Measurements from ENCODE around the gene PEF1.

PEF1 gene

DNA sequence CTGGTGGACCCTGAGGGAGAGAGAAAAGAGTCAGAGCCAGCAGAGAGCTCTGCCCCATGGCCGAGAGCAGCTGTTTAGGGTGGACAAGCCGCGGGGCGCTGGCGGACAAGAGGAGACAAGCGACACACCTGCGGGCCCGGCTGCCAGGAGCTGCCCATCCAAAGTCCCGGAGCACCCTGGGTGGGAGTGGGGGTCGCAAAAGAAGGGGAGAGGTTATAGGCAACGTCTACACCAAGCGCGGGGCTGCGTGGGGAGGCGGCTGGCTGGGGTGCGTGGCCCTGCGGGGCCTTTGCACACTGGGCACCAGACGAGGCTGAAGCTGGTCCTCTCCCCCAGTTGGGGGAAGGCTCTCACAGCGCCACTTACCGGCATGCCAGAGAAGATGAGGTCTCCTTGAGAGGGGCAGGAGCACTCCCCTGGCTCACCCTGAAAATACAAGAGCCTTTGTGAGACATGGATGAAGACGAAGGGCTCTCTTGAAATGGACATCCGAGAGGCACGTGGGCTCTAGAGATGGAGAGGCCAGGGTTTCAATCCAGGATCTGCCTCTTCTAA lies 35.1 kb upstream of the PEF1 start:
- DNase-seq (ENCODE audit: low spot score), result no peak
- in situ Hi-C loops (cut with MboI; ENCODE audit: low pct_unique_long_range_greater_than_20kb, low sequenced_read_pairs, unreplicated experiment), result no loop called here
- TF ChIP-seq, protein P1, sequence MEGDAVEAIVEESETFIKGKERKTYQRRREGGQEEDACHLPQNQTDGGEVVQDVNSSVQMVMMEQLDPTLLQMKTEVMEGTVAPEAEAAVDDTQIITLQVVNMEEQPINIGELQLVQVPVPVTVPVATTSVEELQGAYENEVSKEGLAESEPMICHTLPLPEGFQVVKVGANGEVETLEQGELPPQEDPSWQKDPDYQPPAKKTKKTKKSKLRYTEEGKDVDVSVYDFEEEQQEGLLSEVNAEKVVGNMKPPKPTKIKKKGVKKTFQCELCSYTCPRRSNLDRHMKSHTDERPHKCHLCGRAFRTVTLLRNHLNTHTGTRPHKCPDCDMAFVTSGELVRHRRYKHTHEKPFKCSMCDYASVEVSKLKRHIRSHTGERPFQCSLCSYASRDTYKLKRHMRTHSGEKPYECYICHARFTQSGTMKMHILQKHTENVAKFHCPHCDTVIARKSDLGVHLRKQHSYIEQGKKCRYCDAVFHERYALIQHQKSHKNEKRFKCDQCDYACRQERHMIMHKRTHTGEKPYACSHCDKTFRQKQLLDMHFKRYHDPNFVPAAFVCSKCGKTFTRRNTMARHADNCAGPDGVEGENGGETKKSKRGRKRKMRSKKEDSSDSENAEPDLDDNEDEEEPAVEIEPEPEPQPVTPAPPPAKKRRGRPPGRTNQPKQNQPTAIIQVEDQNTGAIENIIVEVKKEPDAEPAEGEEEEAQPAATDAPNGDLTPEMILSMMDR (IDR thresholded peaks at IDR 0.05; ENCODE audit: extremely low read depth, insufficient read depth, missing control alignments), result no peak

DNA sequence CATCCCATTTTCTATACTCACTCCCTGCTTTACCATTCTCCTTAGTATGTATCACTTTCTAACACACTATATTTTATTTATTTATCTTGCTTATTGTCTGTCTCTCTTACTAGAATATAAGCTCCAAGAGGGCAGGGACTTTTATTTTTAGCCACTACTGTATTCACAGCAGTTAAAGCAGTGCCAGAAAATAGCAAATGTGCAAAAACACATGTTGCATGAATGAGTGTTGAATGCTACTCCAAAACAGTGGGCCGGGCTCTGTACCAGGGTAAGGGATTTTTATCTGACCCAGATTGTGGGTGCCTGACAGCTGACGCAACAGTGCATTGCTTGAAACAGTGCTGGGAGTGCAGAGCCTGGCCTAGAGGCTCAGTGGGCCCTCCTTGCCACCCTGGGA lies 34.4 kb upstream of the PEF1 start:
- in situ Hi-C loops (cut with MboI; ENCODE audit: low pct_unique_long_range_greater_than_20kb, low sequenced_read_pairs, unreplicated experiment), result no loop called here
- TF ChIP-seq, protein P1 (IDR thresholded peaks at IDR 0.05; ENCODE audit: extremely low read depth, insufficient read depth, missing control alignments), result no peak
- DNase-seq (ENCODE audit: low spot score), result no peak

DNA sequence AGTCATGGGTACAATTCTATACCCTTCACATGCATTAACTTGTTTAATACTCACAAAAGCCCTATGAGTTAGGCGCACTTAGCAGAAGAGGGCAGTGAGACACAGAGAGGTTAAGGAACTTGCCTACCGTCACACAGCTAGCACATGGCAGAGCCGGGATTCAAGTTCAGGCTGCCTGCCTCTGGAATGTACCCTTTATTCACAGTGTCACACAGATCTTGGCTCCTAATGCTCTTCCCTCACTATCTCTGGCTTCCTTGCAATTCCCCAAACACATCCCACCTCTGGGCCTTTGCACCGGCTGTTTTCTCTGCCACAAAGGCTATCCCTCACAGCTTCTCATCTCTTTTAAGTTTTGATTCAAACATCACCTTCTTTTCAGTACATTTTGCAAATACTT lies 34.0 kb upstream of the PEF1 start:
- in situ Hi-C loops (cut with MboI; ENCODE audit: low pct_unique_long_range_greater_than_20kb, low sequenced_read_pairs, unreplicated experiment), result no loop called here
- no peak for DNase-seq (ENCODE audit: low spot score)
- TF ChIP-seq, protein P1 (IDR thresholded peaks at IDR 0.05; ENCODE audit: extremely low read depth, insufficient read depth, missing control alignments), result no peak

DNA sequence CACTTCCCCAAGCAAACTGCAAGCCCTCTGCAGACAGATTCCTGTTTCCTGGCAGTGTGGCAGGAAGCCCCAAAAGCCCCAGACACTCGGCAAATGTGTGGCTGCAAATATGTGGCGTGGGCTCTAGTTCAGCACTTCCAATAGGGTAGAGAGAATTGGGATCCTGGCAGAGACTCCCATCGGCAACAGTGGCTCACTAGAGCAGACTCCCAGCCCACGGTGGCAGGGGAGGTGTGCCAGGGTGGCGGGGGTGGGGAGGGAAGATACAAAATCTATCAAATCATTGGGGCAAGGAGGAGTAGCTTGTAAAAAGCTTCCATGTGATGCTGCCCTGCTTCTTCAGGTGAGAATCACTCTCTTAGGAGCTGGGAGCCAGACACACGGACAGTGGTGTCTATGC lies 33.3 kb upstream of the PEF1 start:
- DNase-seq (ENCODE audit: low spot score), result no peak
- in situ Hi-C loops (cut with MboI; ENCODE audit: low pct_unique_long_range_greater_than_20kb, low sequenced_read_pairs, unreplicated experiment), result no loop called here
- TF ChIP-seq, protein P1 (IDR thresholded peaks at IDR 0.05; ENCODE audit: extremely low read depth, insufficient read depth, missing control alignments), result no peak

DNA sequence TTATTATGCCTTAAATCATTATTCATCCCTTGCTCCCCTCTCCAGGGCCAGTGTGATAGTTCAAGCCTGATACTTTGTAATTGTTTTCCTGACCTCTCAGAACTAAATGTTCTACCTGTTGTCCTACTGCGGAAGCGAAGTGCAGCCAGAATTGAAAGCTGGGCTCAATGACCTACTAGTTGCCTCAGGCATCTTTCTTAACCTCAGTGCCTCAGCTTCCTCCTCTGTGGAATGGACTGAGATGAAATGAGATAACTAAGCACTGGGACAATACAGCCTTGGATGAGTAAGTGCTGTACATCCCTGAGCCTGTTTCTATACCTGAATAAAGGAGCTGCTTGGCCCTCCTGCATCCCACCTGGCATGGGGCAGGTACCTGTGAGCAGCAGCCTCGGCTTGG lies 32.7 kb upstream of the PEF1 start:
- no peak for DNase-seq (ENCODE audit: low spot score)
- in situ Hi-C loops (cut with MboI; ENCODE audit: low pct_unique_long_range_greater_than_20kb, low sequenced_read_pairs, unreplicated experiment), result no loop called here
- TF ChIP-seq, protein P1 (IDR thresholded peaks at IDR 0.05; ENCODE audit: extremely low read depth, insufficient read depth, missing control alignments), result no peak

DNA sequence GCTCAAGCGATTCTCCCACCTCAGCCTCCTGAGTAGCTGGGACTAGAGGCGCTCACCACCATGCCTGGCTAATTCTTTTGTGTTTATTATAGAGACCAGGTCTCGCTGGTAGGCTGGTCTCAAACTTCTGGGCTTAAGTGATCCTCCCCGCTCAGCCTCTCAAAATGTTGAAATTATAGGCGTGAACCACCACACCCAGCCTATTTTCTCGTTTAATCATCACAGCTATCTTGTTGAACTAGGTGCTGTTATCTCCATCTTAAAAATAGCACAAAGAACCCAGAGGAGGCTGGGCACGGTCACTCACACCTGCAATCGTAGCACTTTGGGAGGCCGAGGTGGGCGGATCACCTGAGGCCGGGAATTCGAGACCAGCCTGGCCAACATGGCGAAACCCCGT lies 31.1 kb upstream of the PEF1 start:
- TF ChIP-seq, protein P1 (IDR thresholded peaks at IDR 0.05; ENCODE audit: extremely low read depth, insufficient read depth, missing control alignments), result no peak
- in situ Hi-C loops (cut with MboI; ENCODE audit: low pct_unique_long_range_greater_than_20kb, low sequenced_read_pairs, unreplicated experiment), result no loop called here
- DNase-seq (ENCODE audit: low spot score), result no peak

DNA sequence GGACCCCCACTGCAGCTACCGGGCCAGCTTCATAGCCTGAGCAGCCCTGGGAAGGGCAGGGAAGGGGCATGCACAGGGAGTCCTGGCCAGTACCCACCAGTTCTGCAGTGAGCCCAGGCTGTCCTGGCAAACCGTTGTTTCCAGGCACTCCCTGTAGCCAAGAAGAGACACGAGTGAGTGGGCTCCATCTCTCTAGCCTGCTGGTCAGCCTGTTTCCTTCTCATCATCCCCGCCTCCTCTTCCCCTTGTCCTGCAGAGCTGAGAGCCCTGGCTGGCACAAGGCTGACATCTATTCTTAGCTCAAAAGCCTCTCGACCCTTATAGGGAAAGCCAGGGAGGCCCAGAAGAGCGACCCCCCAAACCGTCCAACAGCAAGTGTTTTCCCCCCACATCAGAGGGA lies 30.5 kb upstream of the PEF1 start:
- DNase-seq (ENCODE audit: low spot score), result no peak
- in situ Hi-C loops (cut with MboI; ENCODE audit: low pct_unique_long_range_greater_than_20kb, low sequenced_read_pairs, unreplicated experiment), result no loop called here
- TF ChIP-seq, protein P1 (IDR thresholded peaks at IDR 0.05; ENCODE audit: extremely low read depth, insufficient read depth, missing control alignments), result no peak
